Progenitor cell of endocrine pancreas (in vitro differentiated cells): ENCODE results near the gene SOX5. TPM values are rescaled to one million over a fixed set of nuclear protein-coding genes. Genes with fewer than 3 reads are reported as not detected.
"Not testable (repeated sequence)": the region's sequence is repeated elsewhere in the genome, so short reads cannot be mapped to it uniquely, and the experiment has no call there.

Experiments used
- DNase-seq: peaks from one replicate; pipeline ENCODE4 v3.0.0; 2021; ENCODE audit warnings: low spot score; ENCODE audit not compliant: unreplicated experiment
- H3K27ac Mint-ChIP-seq: 2 replicates; pipeline ENCODE4 v1.8.0; 2021; ENCODE audit warnings: mild to moderate bottlenecking, moderate library complexity, mixed read lengths
- H3K27me3 Mint-ChIP-seq: 2 replicates; pipeline ENCODE4 v1.8.0; 2021; ENCODE audit warnings: mixed read lengths
- H3K36me3 Mint-ChIP-seq: 2 replicates; pipeline ENCODE4 v1.8.0; 2022; ENCODE audit warnings: mixed read lengths; ENCODE audit not compliant: insufficient read depth
- H3K4me1 Mint-ChIP-seq: 2 replicates; pipeline ENCODE4 v1.8.0; 2021; ENCODE audit warnings: low read depth, mixed read lengths
- H3K4me3 Mint-ChIP-seq: 2 replicates; pipeline ENCODE4 v1.8.0; 2021; ENCODE audit warnings: low read depth, mild to moderate bottlenecking, moderate library complexity, mixed read lengths
- H3K9me3 Mint-ChIP-seq: 2 replicates; pipeline ENCODE4 v1.8.0; 2021; ENCODE audit warnings: low read depth, mixed read lengths
- total RNA-seq: library from RNA; stranded (reverse); gene quantifications from 2 replicates; pipeline ENCODE4 v1.2.1, GENCODE V29; 2021
- TF ChIP-seq, protein P1 (sequence below): fragments of 200-600 bp; sonication (generic); IDR thresholded peaks from one replicate; pipeline ENCODE4 v1.5.0; 2021; ENCODE audit warnings: antibody characterized with exemption, mild to moderate bottlenecking; ENCODE audit not compliant: unreplicated experiment

Gene SOX5
- total RNA-seq, 1 donor from 2014 or later, result 56.9 TPM

DNA sequence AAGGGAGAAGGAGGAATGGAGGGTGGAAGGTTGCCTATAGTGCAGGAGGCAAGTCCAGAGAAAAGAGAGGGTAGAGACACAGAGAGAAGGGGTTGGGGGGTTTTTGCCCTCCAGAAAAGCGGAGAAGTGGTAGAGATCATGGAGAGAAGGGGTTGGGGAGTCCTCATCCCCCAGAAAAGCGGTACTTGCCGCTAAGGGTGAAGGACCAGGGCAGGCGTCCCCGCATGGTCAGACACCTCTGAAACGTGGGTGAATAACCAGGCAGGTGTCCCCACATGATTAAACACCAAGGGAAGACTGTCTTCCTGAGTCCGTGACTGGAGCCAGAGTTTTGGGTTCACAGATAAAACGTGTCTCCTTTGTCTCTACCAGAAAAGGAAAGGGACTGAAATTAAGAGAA is 439.0 kb downstream of the SOX5 start:
- DNase-seq, result no peak
- no peaks in the 10 kb centered on the region for H3K4me1 Mint-ChIP-seq
- H3K27ac Mint-ChIP-seq, result no peak overlapping the region
- peaks cover 3% of the 10 kb centered on the region for H3K27me3 Mint-ChIP-seq
- peaks cover 11% of the 10 kb centered on the region for H3K9me3 Mint-ChIP-seq
- H3K4me3 Mint-ChIP-seq, result no peak overlapping the region
- no peaks in the 10 kb centered on the region for H3K36me3 Mint-ChIP-seq
- TF ChIP-seq, protein P1, sequence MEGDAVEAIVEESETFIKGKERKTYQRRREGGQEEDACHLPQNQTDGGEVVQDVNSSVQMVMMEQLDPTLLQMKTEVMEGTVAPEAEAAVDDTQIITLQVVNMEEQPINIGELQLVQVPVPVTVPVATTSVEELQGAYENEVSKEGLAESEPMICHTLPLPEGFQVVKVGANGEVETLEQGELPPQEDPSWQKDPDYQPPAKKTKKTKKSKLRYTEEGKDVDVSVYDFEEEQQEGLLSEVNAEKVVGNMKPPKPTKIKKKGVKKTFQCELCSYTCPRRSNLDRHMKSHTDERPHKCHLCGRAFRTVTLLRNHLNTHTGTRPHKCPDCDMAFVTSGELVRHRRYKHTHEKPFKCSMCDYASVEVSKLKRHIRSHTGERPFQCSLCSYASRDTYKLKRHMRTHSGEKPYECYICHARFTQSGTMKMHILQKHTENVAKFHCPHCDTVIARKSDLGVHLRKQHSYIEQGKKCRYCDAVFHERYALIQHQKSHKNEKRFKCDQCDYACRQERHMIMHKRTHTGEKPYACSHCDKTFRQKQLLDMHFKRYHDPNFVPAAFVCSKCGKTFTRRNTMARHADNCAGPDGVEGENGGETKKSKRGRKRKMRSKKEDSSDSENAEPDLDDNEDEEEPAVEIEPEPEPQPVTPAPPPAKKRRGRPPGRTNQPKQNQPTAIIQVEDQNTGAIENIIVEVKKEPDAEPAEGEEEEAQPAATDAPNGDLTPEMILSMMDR, result no peak

GRCh38 chr12:23509832-23510231 is 439.6 kb downstream of the SOX5 start:
- H3K4me3 Mint-ChIP-seq, DNase-seq, H3K27me3 Mint-ChIP-seq, H3K36me3 Mint-ChIP-seq, H3K4me1 Mint-ChIP-seq, H3K27ac Mint-ChIP-seq: not testable (repeated sequence)
- peaks cover 14% of the 10 kb centered on the region for H3K9me3 Mint-ChIP-seq

DNA sequence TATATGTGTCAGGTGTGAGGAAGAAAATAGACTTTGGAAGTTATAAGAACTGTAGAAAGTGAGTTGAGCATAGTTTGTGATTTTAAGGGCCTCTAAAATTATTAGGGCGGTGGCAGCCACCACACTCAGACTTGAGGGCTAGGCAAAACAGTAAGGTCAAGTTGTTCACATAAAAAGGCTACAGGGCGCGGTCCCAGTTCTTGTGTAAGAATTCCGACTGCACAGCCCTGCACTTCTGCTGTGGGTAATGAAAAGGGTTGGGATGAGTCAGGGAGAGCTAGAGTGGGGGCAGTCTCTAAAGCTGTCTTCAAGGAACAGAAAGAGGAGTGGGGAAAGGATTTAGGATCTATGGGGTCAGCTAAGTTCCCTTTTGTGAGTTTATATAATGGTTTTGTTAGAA is 441.7 kb downstream of the SOX5 start:
- not testable (repeated sequence) for H3K9me3 Mint-ChIP-seq, H3K27me3 Mint-ChIP-seq, H3K4me1 Mint-ChIP-seq, H3K27ac Mint-ChIP-seq, H3K4me3 Mint-ChIP-seq, H3K36me3 Mint-ChIP-seq, DNase-seq

DNA sequence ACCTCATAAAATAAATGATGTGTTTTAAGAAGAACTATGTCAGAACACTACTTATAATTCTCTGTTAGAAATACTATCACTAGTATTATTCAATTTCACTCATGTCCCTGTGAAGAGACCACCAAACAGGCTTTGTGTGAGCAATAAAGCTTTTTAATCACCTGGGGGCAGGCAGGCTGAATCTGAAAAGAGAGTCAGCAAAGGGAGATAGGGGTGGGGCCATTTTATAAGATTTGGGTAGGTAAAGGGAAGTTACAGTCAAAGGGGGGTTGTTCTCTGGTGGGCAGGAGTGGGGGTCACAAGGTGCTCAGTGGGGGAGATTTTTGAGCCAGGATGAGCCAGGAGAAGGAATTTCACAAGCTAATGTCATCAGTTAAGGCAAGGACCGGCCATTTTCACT is 443.7 kb downstream of the SOX5 start:
- H3K4me1 Mint-ChIP-seq, H3K4me3 Mint-ChIP-seq, H3K27me3 Mint-ChIP-seq, DNase-seq, H3K27ac Mint-ChIP-seq, H3K36me3 Mint-ChIP-seq, H3K9me3 Mint-ChIP-seq: not testable (repeated sequence)

DNA sequence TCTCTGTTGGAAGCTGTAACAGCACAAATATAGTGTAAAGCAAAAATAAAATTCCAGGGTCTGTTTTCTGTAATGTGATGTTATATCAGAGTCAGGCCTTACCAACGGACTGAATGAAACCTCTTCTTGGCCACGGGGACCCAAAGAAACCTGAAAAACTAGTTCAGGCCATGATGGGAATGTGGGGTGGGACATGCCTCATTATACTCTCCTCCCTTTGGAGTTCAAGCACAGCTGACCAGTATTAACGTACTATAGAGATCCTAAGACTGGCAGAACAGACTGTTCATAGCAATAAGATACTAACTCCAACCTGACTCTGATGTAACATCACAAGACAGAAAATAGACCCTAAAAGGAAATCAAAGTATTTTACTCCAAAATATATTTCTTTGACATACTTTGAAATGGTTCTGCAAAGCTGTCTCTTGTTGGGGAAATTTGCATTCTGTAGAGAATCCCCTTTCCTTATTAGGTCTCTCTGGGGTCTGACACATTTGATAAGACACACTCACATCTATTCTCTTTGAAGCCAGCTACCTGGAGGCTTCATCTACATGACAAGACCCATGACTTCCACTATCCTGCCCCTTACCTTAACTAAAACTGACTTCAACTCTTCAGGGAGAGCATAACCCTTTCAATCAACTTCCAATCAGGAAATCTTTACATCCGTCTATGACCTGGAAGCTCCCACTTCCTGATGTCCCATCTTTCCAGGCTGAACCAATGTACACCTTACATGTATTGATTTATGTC is 444.6 kb downstream of the SOX5 start:
- H3K4me1 Mint-ChIP-seq, result peaks cover 6% of the 10 kb centered on the region
- no peak overlapping the region for H3K4me3 Mint-ChIP-seq
- H3K27ac Mint-ChIP-seq, result no peak overlapping the region
- H3K27me3 Mint-ChIP-seq, result no peaks in the 10 kb centered on the region
- DNase-seq, result no peak
- H3K9me3 Mint-ChIP-seq, result peaks cover 6% of the 10 kb centered on the region
- no peaks in the 10 kb centered on the region for H3K36me3 Mint-ChIP-seq
- TF ChIP-seq, protein P1, result no peak

DNA sequence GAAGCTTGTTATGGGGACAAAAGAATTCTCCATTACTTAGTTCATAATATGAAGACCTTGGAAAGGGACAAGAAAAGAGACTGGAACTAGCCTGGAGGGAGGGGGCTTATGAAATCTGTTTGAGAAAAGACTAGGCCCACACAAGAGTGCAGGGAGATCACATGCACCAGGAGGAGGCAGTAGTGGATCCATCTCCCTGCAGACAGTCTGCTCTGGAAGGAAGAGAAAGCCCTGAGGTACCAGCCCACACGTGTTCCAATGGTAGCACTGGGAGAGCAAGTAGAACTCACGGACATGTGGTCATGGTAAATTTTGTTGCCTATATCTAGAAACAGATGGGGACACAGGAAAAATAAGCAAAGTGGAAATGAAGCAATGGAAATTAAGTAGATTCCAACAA is 445.4 kb downstream of the SOX5 start:
- H3K27ac Mint-ChIP-seq, result no peak overlapping the region

GRCh38 chr12:23503544-23503943 is 445.9 kb downstream of the SOX5 start:
- Mint-ChIP-seq H3K27ac (no peak overlapping the region), H3K4me3 (no peak overlapping the region), H3K4me1 (peaks cover 6% of the 10 kb centered on the region), H3K36me3 (no peaks in the 10 kb centered on the region), H3K9me3 (peaks cover 12% of the 10 kb centered on the region), H3K27me3 (no peaks in the 10 kb centered on the region)
- TF ChIP-seq, protein P1, result no peak
- DNase-seq, result no peak

More for the DNA sequence above, 445.4 kb downstream of the SOX5 start:
- Mint-ChIP-seq H3K36me3 (no peaks in the 10 kb centered on the region), H3K9me3 (peaks cover 7% of the 10 kb centered on the region), H3K4me3 (no peak overlapping the region), H3K4me1 (peaks cover 6% of the 10 kb centered on the region), H3K27me3 (no peaks in the 10 kb centered on the region)
- DNase-seq, result no peak
- TF ChIP-seq, protein P1, result no peak
